GM19240 (cell line): ENCODE results near the gene GALK2.
"Not testable (repeated sequence)": the region's sequence is repeated elsewhere in the genome, so short reads cannot be mapped to it uniquely, and the experiment has no call there.

Experiments
- DNase-seq: peaks from one replicate; pipeline ENCODE4 v3.0.0; 2011; ENCODE audit warnings: low spot score; ENCODE audit not compliant: insufficient read length

The GALK2 gene

DNA sequence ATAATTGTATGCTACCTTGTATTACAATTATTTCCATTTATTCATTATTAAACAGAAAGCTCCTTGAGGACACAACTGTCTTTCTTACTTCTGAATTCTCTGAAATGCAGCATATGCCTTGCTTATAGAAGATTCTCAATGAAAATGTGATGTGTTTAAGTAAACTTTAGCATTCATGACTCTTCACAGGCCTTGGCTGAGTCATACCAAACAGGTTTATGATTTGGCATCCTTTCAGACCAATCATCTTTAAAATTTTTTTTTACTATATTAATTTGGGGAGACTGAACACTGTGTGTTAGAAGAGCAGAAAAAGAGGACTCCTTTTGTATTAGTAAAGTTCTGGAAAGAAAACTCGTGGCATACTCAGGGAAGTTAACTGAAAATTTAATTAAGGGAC lies 6.4 kb upstream of the GALK2 start:
- no peak for DNase-seq

DNA sequence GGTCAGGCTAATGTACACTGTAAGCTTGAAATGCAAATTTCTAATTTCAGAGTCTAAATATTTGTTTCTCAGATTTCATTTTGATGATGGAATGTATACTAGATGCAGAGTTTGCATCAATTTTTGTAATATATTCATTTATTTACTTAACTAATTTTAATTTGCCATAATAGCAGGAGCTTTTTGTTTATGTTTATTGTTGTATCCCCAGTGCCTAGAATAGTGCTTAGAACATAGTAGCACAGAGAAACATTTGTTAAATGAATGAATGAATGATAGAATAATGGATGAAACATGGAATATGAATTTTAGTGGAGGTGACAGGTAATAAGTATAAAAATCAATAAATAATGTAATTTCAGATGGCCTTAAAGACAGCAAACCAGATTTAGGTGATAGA lies 5.2 kb upstream of the GALK2 start:
- no peak for DNase-seq

GRCh38 chr15:49168016-49168415 lies 2.0 kb upstream of the GALK2 start:
- DNase-seq: no peak

- no peak for DNase-seq
Measured at GRCh38 chr15:49171790-49172189, 1.7 kb downstream of the GALK2 start.

- no peak for DNase-seq
Measured at GRCh38 chr15:49174902-49175301, 4.9 kb downstream of the GALK2 start.

GRCh38 chr15:49175582-49176397 lies 5.7 kb downstream of the GALK2 start:
- DNase-seq: not testable (repeated sequence)

DNA sequence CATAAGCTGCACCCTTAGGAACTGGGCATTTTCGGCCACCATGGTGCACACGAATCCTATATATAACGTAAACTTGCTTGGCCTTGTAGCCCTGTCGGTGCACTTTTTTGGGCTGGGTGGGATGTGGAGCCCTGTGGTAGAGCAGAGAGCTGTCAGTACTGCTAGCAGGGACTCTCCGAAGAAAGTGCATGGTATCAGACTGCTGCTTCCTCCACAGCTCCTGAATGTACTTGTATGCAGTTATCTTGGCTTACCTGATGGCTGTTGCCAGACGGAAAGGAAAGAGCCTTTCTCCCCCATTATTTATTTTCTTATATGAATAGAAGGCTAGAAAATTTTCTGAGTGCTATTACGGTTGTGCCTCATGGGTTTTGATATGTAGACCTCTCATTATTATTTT lies 8.4 kb downstream of the GALK2 start:
- DNase-seq: no peak

DNA sequence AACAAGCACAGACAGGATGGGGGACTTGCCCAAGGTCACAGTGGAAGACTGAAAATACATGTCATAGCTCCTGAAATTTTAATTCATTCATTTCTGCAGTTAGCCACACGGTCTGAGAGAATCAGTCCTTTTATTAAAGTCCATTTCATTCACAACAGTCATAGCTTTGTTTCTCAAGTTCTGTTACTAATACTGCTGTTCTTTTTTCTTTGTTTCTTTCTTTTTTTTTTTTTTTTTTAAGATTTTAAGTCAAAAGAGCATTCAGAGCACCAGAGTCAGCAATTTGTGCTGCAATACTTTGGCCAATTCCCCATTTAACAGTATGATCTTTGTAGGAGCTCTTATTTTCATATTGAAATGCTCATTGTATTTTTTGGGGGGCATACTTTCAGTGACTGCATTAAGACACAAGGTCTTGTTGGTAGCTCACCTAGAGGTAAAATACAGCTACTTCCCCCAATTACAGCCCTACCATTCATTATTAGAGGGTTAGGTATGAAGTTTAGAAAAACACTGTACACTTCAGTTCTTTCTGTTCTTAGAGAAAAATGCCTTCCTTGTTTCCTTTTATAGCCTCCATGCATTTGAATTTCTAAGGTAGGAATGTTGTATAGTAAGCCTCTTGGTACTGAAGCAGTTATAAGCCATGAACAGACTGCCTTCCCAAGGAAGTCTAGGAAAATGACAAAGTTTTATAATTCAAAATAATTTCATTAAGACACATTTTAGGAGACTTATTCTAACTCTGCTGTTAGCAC lies 9.6 kb downstream of the GALK2 start:
- no peak for DNase-seq

GRCh38 chr15:49182128-49182527 lies 12.1 kb downstream of the GALK2 start:
- DNase-seq: no peak

DNA sequence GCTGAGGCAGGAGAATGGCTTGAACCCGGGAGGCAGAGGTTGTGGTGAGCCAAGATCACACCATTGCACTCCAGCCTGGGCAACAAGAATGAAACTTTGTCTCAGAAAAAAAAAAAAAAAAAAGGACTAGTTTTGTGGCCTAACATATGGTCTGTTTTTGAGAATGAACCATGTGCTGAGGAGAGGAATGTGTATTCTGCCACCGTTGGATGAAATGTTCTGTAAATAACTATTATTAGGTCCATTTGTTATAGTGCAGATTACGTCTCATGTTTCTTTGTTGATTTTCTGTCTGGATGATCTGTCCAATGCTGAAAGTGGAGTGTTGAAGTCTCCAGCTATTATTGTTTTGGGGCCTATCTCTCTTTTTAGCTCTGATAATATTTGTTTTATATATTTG lies 13.7 kb downstream of the GALK2 start:
- DNase-seq: not testable (repeated sequence)

DNA sequence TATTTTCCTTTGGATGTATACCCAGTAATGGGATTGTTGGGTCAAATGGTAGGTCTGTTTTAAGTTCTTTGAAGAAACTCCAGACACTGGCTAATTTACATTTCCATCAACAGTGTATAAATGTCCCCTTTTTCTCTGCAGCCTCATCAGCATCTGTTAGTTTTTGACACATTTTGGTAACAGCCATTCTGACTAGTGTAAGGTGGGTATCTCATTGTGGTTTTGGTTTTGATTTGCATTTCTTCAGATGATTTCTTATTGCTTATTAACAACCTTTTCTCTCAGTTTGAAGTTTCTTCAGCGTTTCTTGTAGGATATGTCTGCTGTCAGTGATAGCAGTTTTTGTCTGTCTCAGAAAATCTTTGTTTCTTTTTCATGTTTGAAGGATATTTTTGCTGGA lies 15.4 kb downstream of the GALK2 start:
- DNase-seq: no peak

DNA sequence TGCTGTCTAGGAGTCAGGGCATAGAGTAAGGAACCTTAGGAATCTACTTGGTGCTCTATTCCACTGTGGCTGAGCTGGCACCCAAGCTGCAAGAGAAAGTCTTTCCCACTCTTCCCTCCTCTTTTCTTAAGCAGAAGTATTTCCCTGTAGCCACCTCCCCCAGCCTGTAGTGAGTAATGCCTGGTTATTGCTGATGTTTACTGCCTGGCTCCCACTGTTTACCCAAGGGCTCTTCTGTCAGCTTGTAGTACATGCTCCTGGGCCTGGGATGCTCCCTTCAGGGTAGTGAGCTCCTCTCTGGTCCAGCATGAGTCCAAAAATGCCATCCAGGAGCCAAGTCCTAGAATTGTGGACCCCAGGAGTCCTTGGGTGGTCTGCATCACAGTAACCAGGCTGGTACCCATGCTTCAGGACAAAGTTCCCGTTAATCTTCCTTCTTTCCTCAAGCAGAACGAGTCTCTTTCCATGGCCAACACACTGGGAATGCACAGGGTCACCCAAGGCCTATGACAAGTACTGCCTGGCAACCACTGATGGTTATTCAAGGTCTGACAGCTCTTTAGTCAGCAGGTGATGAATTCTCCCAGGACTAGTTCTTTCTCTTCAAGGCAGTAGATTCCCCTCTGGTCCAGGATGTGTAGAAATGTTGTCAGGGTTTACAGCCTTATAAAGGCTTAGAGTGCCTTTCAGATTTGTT lies 17.6 kb downstream of the GALK2 start:
- no peak for DNase-seq

DNA sequence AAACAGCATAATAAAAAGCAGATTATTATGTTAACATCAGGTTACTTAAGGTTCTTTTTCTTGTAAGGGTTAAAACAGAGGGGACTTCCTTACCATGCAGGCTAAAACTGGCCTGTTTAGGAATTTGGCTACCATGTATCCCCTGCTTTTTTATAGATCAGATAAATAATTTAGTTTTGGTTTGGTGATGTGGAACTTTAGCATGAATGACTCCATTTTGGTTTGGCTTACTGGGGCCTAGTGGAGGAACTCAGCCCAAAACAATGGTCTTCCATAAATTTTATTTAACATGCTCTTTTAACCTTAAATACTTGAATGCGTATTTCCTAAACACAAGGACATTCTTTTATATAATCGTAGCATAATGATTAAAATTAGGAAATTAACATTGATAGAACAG lies 18.9 kb downstream of the GALK2 start:
- DNase-seq: no peak

DNA sequence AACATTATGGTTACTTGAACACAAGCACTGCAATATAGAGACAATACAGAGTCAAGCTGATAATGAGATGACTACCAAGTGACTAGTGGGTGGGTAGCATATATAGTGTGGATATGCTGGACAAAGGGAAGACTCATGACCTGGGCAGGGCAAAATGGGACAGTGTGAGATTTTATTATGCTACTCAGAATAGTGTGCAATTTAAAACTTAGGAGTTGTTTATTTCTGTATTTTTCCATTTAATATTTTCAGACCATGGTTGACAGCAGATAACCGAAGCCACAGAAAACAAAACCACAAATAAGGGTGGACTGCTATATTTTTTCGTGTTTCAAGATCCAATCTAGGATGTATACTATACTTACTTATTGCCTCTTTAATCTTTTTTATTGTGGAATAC lies 19.6 kb downstream of the GALK2 start:
- no peak for DNase-seq

- DNase-seq: no peak
Measured at GRCh38 chr15:49190586-49190985, 20.5 kb downstream of the GALK2 start.

DNA sequence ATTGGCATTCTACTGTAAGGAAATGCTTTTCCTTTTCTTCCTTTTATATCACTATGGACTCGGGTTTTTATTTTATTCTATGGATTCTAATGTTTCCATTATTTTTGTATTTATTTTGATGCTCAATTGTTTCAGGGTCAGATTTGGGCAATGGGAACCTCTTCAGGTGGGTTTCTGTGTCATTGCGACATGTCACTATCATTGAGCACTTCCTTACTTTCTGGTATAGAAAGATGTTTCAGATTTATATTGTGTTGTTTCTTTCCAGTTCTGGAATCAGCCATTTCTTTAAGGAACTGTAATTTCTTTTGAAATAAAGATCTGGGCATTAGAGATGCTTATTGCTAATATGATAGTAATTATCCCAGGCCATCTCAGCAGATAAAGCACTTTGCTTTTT lies 21.8 kb downstream of the GALK2 start:
- no peak for DNase-seq

DNA sequence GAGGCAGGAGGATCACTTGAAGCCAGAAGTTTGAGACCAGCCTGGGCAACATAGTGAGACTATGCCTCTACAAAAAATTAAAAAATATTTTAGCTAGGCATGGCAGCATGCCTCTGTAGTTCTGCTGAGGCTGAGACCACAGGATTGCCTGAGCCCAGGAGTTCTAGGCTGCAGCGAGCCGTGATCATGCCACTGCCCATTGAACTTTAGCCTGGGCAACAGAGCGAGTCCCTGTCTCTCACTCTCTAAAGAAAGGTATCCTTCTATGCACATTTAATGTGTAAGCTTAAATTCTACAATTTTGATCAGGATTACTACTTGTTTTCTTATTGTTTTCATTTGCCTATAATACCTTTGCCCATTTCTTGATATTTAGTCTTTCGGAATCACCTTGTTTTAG lies 26.8 kb downstream of the GALK2 start:
- no peak for DNase-seq

GRCh38 chr15:49199666-49200065 lies 29.6 kb downstream of the GALK2 start:
- no peak for DNase-seq

DNA sequence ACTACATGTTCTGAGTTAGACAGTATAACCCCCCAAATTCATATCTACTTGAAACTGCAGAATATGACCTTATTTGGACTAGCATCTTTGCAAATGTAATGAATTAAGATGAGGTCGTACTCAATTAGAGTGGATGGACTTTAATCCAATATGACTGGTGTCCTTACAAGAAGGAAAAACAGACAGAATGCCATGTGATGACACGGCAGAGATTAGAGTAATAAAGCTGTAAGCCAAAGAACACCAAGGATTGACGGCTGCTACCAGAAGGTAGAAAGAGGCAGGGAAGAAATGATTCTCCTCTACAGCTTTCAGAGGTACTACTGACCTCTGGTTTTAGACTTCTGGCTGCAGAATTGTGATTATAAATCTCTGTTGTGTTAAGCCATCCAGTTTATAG lies 30.3 kb downstream of the GALK2 start:
- DNase-seq: no peak

DNA sequence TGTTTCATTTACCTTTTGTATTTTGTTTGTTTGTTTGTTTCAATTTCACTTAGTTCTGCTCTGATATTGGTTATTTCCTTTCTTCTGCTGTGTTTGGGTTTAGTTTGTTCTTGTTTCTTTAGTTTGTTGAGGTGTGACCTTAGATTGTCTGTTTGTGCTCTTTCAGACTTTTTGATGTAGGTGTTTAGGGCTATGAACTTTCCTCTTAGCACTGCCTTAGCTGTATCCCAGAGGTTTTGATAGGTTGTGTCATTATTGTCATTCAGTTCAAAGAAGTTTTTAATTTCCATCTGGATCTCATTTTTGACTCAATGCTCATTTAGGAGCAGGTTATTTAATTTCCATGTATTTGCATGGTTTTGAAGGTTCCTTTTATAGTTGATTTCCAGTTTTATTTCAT lies 38.1 kb downstream of the GALK2 start:
- DNase-seq: not testable (repeated sequence)

- no peak for DNase-seq
Measured at GRCh38 chr15:49212897-49213296, 42.9 kb downstream of the GALK2 start.
